HG02884 (cell line): Measurements from ENCODE around the gene PLAC8.
"Not testable (repeated sequence)": the region's sequence is repeated elsewhere in the genome, so short reads cannot be mapped to it uniquely, and the experiment has no call there.

Experiments
- ATAC-seq: cut with Tn5 transposase; IDR thresholded peaks from one replicate; pipeline ENCODE4 v1.9.1; 2021; ENCODE audit warnings: mild to moderate bottlenecking, moderate library complexity; ENCODE audit not compliant: unreplicated experiment

The PLAC8 gene

GRCh38 chr4:83112678-83113428, 1.7 kb downstream of the PLAC8 start:
- no peak for ATAC-seq

- ATAC-seq, result peak; percentile 34
Observed at GRCh38 chr4:83112231-83112630, 2.3 kb downstream of the PLAC8 start.

- ATAC-seq, result not testable (repeated sequence)
Observed at GRCh38 chr4:83111751-83112141, 2.8 kb downstream of the PLAC8 start.

- ATAC-seq, result no peak
Observed at GRCh38 chr4:83110970-83111750, 3.4 kb downstream of the PLAC8 start.

- ATAC-seq, result peak; percentile 66
Observed at GRCh38 chr4:83110223-83110945, 4.1 kb downstream of the PLAC8 start.

GRCh38 chr4:83109480-83110222, 4.9 kb downstream of the PLAC8 start:
- peak; percentile 15 for ATAC-seq

- no peak for ATAC-seq
Observed at GRCh38 chr4:83108101-83108861, 6.2 kb downstream of the PLAC8 start.

- no peak for ATAC-seq
Observed at GRCh38 chr4:83107631-83108030, 6.9 kb downstream of the PLAC8 start.

- no peak for ATAC-seq
Observed at GRCh38 chr4:83104991-83105390, 9.5 kb downstream of the PLAC8 start.

- ATAC-seq, result no peak
Observed at GRCh38 chr4:83096397-83096796, 18.1 kb downstream of the PLAC8 start.

GRCh38 chr4:83093060-83093640, 21.4 kb downstream of the PLAC8 start:
- ATAC-seq, result no peak

GRCh38 chr4:83089410-83090157, 24.9 kb downstream of the PLAC8 start:
- no peak for ATAC-seq

GRCh38 chr4:83084956-83085355, 29.6 kb downstream of the PLAC8 start:
- not testable (repeated sequence) for ATAC-seq

GRCh38 chr4:83083925-83084475, 30.5 kb downstream of the PLAC8 start:
- peak; percentile 51 for ATAC-seq

- ATAC-seq, result no peak
Observed at GRCh38 chr4:83082777-83083176, 31.8 kb downstream of the PLAC8 start.

- ATAC-seq, result no peak
Observed at GRCh38 chr4:83080561-83080960, 34.0 kb downstream of the PLAC8 start.

- ATAC-seq, result no peak
Observed at GRCh38 chr4:83075311-83076095, 39.0 kb downstream of the PLAC8 start.

GRCh38 chr4:83074783-83075182, 39.7 kb downstream of the PLAC8 start:
- ATAC-seq, result not testable (repeated sequence)
